ENCODE data around the gene ARHGEF37.

The ARHGEF37 gene

GRCh38 chr5:149598966-149599365 is 17.7 kb downstream of the ARHGEF37 start:
- Histone ChIP-seq H3K27ac (ENCODE audit: low read depth, low read length) (no peak overlapping the region), H3K4me3 (ENCODE audit: low read depth in 1 of 5, low read length in 5 of 5) (no peak overlapping the region), H3K9ac (ENCODE audit: low read length in 5 of 5) (no peak overlapping the region), H3K9me3 (ENCODE audit: control insufficient read depth in 5 of 5, low read length in 5 of 5) (no peaks in the 10 kb centered on the region), H3K4me1 (ENCODE audit: control insufficient read depth in 5 of 5, insufficient read depth in 5 of 5, low read length in 5 of 5) (peaks cover 0 to 15% (median 5%) of the 10 kb centered on the region in 5 donors), H3K36me3 (ENCODE audit: control insufficient read depth in 5 of 5, insufficient read depth in 5 of 5, low read length in 5 of 5) (peaks cover 8 to 41% (median 21%) of the 10 kb centered on the region in 5 donors), H3K27me3 (ENCODE audit: control insufficient read depth in 5 of 5, insufficient read depth in 4 of 5, low read length in 5 of 5) (no peaks in the 10 kb centered on the region)

DNA sequence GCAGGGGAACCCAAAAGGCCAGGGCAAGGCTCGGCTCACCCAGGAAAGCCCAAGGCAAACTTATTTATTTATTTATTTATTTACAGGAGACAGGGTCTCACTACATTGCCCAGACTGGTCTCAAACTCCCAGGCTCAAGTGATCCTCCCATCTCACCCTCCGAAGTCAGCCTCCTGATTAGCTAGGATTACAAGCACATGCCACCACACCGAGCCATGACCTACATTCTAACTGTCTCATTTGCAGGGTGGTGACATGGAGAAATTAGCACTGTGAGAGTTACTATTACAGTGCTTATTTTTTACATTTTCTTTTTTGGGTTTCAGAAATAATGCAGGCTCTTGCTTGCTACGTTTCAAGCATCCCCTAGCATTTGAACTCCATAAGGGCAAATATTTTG is 18.1 kb downstream of the ARHGEF37 start:
- peaks cover 0 to 15% (median 5%) of the 10 kb centered on the region in 5 donors for H3K4me1 ChIP-seq (ENCODE audit: control insufficient read depth in 5 of 5, insufficient read depth in 5 of 5, low read length in 5 of 5)
- H3K4me3 ChIP-seq (ENCODE audit: low read depth in 1 of 5, low read length in 5 of 5): no peak overlapping the region
- peaks cover 8 to 43% (median 21%) of the 10 kb centered on the region in 5 donors for H3K36me3 ChIP-seq (ENCODE audit: control insufficient read depth in 5 of 5, insufficient read depth in 5 of 5, low read length in 5 of 5)
- no peak overlapping the region for H3K9ac ChIP-seq (ENCODE audit: low read length in 5 of 5)
- no peak overlapping the region for H3K27ac ChIP-seq (ENCODE audit: low read depth, low read length)
- no peaks in the 10 kb centered on the region for H3K27me3 ChIP-seq (ENCODE audit: control insufficient read depth in 5 of 5, insufficient read depth in 4 of 5, low read length in 5 of 5)
- H3K9me3 ChIP-seq (ENCODE audit: control insufficient read depth in 5 of 5, low read length in 5 of 5): no peaks in the 10 kb centered on the region

- no peak overlapping the region for H3K27ac ChIP-seq (ENCODE audit: low read depth, low read length)
- H3K36me3 ChIP-seq (ENCODE audit: control insufficient read depth in 5 of 5, insufficient read depth in 5 of 5, low read length in 5 of 5): peaks cover 8 to 51% (median 21%) of the 10 kb centered on the region in 5 donors
- no peaks in the 10 kb centered on the region for H3K27me3 ChIP-seq (ENCODE audit: control insufficient read depth in 5 of 5, insufficient read depth in 4 of 5, low read length in 5 of 5)
- H3K9me3 ChIP-seq (ENCODE audit: control insufficient read depth in 5 of 5, low read length in 5 of 5): no peaks in the 10 kb centered on the region
- no peak overlapping the region for H3K4me3 ChIP-seq (ENCODE audit: low read depth in 1 of 5, low read length in 5 of 5)
- peaks cover 0 to 12% (median 3%) of the 10 kb centered on the region in 5 donors for H3K4me1 ChIP-seq (ENCODE audit: control insufficient read depth in 5 of 5, insufficient read depth in 5 of 5, low read length in 5 of 5)
- H3K9ac ChIP-seq (ENCODE audit: low read length in 5 of 5): no peak overlapping the region
Observed at GRCh38 chr5:149600932-149601331, 19.6 kb downstream of the ARHGEF37 start.

DNA sequence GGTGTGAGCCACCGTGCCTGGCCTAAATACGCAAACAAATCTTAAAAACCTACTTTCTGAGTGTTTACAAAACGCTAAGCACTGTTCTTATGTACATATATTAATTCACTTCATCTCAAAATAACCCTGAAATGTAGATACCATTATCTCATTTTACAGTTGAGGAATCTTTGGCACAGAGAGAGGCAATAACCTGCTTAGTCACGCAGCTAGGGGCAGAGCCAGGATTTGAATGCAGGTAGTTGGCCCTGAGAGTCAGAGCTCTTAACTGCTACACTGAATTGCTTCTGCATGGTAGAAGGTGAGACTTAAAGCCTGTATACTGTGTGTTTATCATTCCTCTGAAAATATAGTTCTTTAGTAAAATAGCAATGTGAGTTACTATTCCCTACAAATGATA is 21.9 kb downstream of the ARHGEF37 start:
- no peak overlapping the region for H3K4me3 ChIP-seq (ENCODE audit: low read depth in 1 of 5, low read length in 5 of 5)
- no peaks in the 10 kb centered on the region for H3K9me3 ChIP-seq (ENCODE audit: control insufficient read depth in 5 of 5, low read length in 5 of 5)
- peaks cover 0 to 6% (median 5%) of the 10 kb centered on the region in 5 donors for H3K4me1 ChIP-seq (ENCODE audit: control insufficient read depth in 5 of 5, insufficient read depth in 5 of 5, low read length in 5 of 5)
- H3K9ac ChIP-seq (ENCODE audit: low read length in 5 of 5): no peak overlapping the region
- peaks cover 8 to 54% (median 27%) of the 10 kb centered on the region in 5 donors for H3K36me3 ChIP-seq (ENCODE audit: control insufficient read depth in 5 of 5, insufficient read depth in 5 of 5, low read length in 5 of 5)
- no peak overlapping the region for H3K27ac ChIP-seq (ENCODE audit: low read depth, low read length)
- H3K27me3 ChIP-seq (ENCODE audit: control insufficient read depth in 5 of 5, insufficient read depth in 4 of 5, low read length in 5 of 5): no peaks in the 10 kb centered on the region

- no peak overlapping the region for H3K4me3 ChIP-seq (ENCODE audit: low read depth in 1 of 5, low read length in 5 of 5)
- H3K4me1 ChIP-seq (ENCODE audit: control insufficient read depth in 5 of 5, insufficient read depth in 5 of 5, low read length in 5 of 5): peaks cover 0 to 6% (median 5%) of the 10 kb centered on the region in 5 donors
- H3K27ac ChIP-seq (ENCODE audit: low read depth, low read length): no peak overlapping the region
- H3K36me3 ChIP-seq (ENCODE audit: control insufficient read depth in 5 of 5, insufficient read depth in 5 of 5, low read length in 5 of 5): peaks cover 8 to 57% (median 27%) of the 10 kb centered on the region in 5 donors
- H3K27me3 ChIP-seq (ENCODE audit: control insufficient read depth in 5 of 5, insufficient read depth in 4 of 5, low read length in 5 of 5): no peaks in the 10 kb centered on the region
- no peak overlapping the region for H3K9ac ChIP-seq (ENCODE audit: low read length in 5 of 5)
- no peaks in the 10 kb centered on the region for H3K9me3 ChIP-seq (ENCODE audit: control insufficient read depth in 5 of 5, low read length in 5 of 5)
Observed at GRCh38 chr5:149603920-149604319, 22.6 kb downstream of the ARHGEF37 start.

DNA sequence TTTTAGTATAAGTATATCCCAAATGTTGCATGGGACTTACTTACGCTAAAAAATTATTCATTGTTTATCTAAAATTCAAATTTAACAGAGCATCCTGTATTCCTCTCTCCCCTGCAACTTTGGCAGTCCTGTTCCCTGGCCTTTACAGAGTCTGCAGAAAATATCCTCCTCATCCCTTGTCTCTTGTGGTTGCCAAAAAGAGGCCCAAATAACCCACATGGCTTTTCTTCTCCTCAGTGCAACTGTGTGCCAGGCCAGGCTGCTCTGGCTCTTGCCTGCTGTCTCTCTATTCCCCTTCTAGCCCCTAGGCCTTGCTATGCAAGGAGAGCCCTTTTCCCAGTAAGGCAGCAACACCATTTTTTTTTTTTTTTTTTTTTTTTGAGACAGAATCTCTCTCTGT is 23.0 kb downstream of the ARHGEF37 start:
- no peaks in the 10 kb centered on the region for H3K9me3 ChIP-seq (ENCODE audit: control insufficient read depth in 5 of 5, low read length in 5 of 5)
- no peak overlapping the region for H3K4me3 ChIP-seq (ENCODE audit: low read depth in 1 of 5, low read length in 5 of 5)
- no peaks in the 10 kb centered on the region for H3K27me3 ChIP-seq (ENCODE audit: control insufficient read depth in 5 of 5, insufficient read depth in 4 of 5, low read length in 5 of 5)
- no peak overlapping the region for H3K27ac ChIP-seq (ENCODE audit: low read depth, low read length)
- peaks cover 8 to 60% (median 27%) of the 10 kb centered on the region in 5 donors for H3K36me3 ChIP-seq (ENCODE audit: control insufficient read depth in 5 of 5, insufficient read depth in 5 of 5, low read length in 5 of 5)
- peaks cover 0 to 6% (median 5%) of the 10 kb centered on the region in 5 donors for H3K4me1 ChIP-seq (ENCODE audit: control insufficient read depth in 5 of 5, insufficient read depth in 5 of 5, low read length in 5 of 5)
- H3K9ac ChIP-seq (ENCODE audit: low read length in 5 of 5): no peak overlapping the region

DNA sequence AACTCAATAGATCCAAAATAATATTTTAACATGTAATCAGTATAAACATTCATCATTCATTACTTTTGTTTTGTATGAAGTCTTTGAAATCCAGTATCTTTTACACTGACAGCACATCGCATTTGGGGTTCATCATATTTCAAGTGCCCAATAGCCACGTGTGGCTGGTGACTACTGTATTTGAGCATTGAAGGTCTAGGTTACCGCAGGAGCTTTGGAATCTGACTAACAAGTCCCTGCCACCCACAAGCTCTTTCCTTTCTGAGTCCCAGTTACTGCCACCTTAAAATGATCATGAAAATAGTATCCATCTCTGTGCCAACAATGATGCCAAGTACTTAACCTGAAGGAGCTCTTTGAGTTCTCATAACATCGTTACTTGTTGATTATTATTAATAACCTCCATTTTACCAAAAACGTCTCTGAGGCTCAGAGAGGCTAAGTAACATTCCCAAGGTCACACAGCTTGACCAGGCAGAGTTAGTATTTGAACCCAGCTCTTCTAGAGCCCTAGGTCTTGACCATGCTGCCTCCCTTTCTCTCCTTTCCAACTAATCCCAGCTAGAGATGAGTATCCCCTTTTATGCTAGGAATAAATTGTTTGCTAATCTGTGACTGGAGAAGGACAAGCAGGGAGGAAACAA is 24.2 kb downstream of the ARHGEF37 start:
- no peaks in the 10 kb centered on the region for H3K27me3 ChIP-seq (ENCODE audit: control insufficient read depth in 5 of 5, insufficient read depth in 4 of 5, low read length in 5 of 5)
- no peak overlapping the region for H3K27ac ChIP-seq (ENCODE audit: low read depth, low read length)
- H3K9me3 ChIP-seq (ENCODE audit: control insufficient read depth in 5 of 5, low read length in 5 of 5): no peaks in the 10 kb centered on the region
- H3K9ac ChIP-seq (ENCODE audit: low read length in 5 of 5): no peak overlapping the region
- H3K4me1 ChIP-seq (ENCODE audit: control insufficient read depth in 5 of 5, insufficient read depth in 5 of 5, low read length in 5 of 5): peaks cover 0 to 6% (median 5%) of the 10 kb centered on the region in 5 donors
- no peak overlapping the region for H3K4me3 ChIP-seq (ENCODE audit: low read depth in 1 of 5, low read length in 5 of 5)
- H3K36me3 ChIP-seq (ENCODE audit: control insufficient read depth in 5 of 5, insufficient read depth in 5 of 5, low read length in 5 of 5): peaks cover 8 to 63% (median 36%) of the 10 kb centered on the region in 5 donors

DNA sequence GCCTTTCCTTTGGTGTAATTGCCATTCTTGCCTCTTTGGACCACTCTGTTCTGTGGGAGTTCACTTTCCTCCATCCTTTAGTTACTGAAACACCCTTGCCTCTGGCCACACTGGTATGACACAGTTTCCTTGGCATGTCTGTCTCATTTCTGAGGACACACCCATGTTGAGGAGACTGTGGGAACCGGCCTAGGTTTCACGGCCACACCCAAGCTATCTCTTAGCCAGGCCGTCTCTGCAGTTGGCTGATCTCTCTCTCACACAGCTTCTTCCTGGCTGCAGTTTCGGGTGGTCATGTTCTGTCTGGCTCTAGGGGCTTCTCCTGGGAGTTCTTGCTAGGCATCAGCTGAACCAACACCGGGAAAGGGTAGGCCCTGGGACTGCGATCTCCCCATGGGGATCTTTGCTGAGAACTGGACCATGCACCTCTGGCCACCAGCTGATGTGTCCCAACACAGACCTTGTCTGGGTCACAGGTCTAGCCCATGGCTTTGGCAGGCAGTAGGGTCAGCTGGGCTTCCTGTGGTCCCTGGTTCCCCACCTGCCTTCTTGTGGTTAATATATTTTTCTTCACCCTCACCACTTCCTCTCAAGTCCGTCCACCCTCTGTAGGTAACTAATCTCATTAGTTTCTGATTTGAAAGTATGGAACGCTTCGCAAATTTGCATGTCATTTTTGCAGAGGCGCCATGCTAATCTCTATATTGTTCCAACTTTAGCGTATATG is 24.9 kb downstream of the ARHGEF37 start:
- H3K4me1 ChIP-seq (ENCODE audit: control insufficient read depth in 5 of 5, insufficient read depth in 5 of 5, low read length in 5 of 5): peaks cover 0 to 6% (median 5%) of the 10 kb centered on the region in 5 donors
- H3K27me3 ChIP-seq (ENCODE audit: control insufficient read depth in 5 of 5, insufficient read depth in 4 of 5, low read length in 5 of 5): no peaks in the 10 kb centered on the region
- H3K9ac ChIP-seq (ENCODE audit: low read length in 5 of 5): no peak overlapping the region
- no peak overlapping the region for H3K4me3 ChIP-seq (ENCODE audit: low read depth in 1 of 5, low read length in 5 of 5)
- H3K27ac ChIP-seq (ENCODE audit: low read depth, low read length): no peak overlapping the region
- peaks cover 6 to 67% (median 39%) of the 10 kb centered on the region in 5 donors for H3K36me3 ChIP-seq (ENCODE audit: control insufficient read depth in 5 of 5, insufficient read depth in 5 of 5, low read length in 5 of 5)
- no peaks in the 10 kb centered on the region for H3K9me3 ChIP-seq (ENCODE audit: control insufficient read depth in 5 of 5, low read length in 5 of 5)

GRCh38 chr5:149608936-149609545 is 27.7 kb downstream of the ARHGEF37 start:
- no peak overlapping the region for H3K9ac ChIP-seq (ENCODE audit: low read length in 5 of 5)
- H3K27ac ChIP-seq (ENCODE audit: low read depth, low read length): no peak overlapping the region
- peaks cover 0 to 6% (median 5%) of the 10 kb centered on the region in 5 donors for H3K4me1 ChIP-seq (ENCODE audit: control insufficient read depth in 5 of 5, insufficient read depth in 5 of 5, low read length in 5 of 5)
- H3K27me3 ChIP-seq (ENCODE audit: control insufficient read depth in 5 of 5, insufficient read depth in 4 of 5, low read length in 5 of 5): no peaks in the 10 kb centered on the region
- H3K4me3 ChIP-seq (ENCODE audit: low read depth in 1 of 5, low read length in 5 of 5): no peak overlapping the region
- H3K36me3 ChIP-seq (ENCODE audit: control insufficient read depth in 5 of 5, insufficient read depth in 5 of 5, low read length in 5 of 5): peaks cover under 1 to 55% (median 28%) of the 10 kb centered on the region in 5 donors
- no peaks in the 10 kb centered on the region for H3K9me3 ChIP-seq (ENCODE audit: control insufficient read depth in 5 of 5, low read length in 5 of 5)
